RWPE2 (cell line): ENCODE measurements around the gene PRDX2.

Experiments used
- ATAC-seq: fragments of 200-7000 bp; cut with Tn5 transposase; 3 replicates; pipeline ENCODE4 v1.9.1; 2021; ENCODE audit warnings: low read depth
- DNase-seq: peaks from one replicate; pipeline ENCODE4 v3.0.0-alpha.2; 2020; ENCODE audit warnings: low spot score
- H3K27ac ChIP-seq: fragments of 450-650 bp; 2 replicates; pipeline ENCODE4 v1.5.1; 2017; ENCODE audit warnings: mild to moderate bottlenecking; ENCODE audit not compliant: poor library complexity, severe bottlenecking
- H3K27me3 ChIP-seq: fragments of 250-450 bp; sonication (Bioruptor Pico); 2 replicates; pipeline ENCODE4 v1.5.1; 2021; ENCODE audit warnings: mild to moderate bottlenecking, moderate library complexity; ENCODE audit not compliant: insufficient read depth, poor library complexity, severe bottlenecking
- H3K36me3 ChIP-seq: fragments of 250-450 bp; sonication (Bioruptor Pico); 2 replicates; pipeline ENCODE4 v1.5.1; 2020; ENCODE audit warnings: low read depth, mild to moderate bottlenecking, moderate library complexity
- H3K4me1 ChIP-seq: fragments of 250-450 bp; sonication (Bioruptor Pico); 2 replicates; pipeline ENCODE4 v1.5.1; 2021; ENCODE audit warnings: mild to moderate bottlenecking, moderate library complexity; ENCODE audit not compliant: insufficient read depth, poor library complexity, severe bottlenecking
- H3K4me3 ChIP-seq: fragments of 250-450 bp; sonication (Bioruptor Pico); 2 replicates; pipeline ENCODE4 v1.5.1; 2021; ENCODE audit warnings: mild to moderate bottlenecking, moderate library complexity; ENCODE audit not compliant: severe bottlenecking
- H3K9me3 ChIP-seq: fragments of 250-450 bp; sonication (Bioruptor Pico); 2 replicates; pipeline ENCODE4 v1.5.1; 2021; ENCODE audit warnings: mild to moderate bottlenecking, moderate library complexity; ENCODE audit not compliant: severe bottlenecking
- TF ChIP-seq, protein P1 (sequence below): fragments of 450-650 bp; IDR thresholded peaks from one replicate; pipeline ENCODE4 v1.5.1; 2017; ENCODE audit warnings: mild to moderate bottlenecking, moderate library complexity; ENCODE audit not compliant: poor library complexity, severe bottlenecking

PRDX2 gene

DNA sequence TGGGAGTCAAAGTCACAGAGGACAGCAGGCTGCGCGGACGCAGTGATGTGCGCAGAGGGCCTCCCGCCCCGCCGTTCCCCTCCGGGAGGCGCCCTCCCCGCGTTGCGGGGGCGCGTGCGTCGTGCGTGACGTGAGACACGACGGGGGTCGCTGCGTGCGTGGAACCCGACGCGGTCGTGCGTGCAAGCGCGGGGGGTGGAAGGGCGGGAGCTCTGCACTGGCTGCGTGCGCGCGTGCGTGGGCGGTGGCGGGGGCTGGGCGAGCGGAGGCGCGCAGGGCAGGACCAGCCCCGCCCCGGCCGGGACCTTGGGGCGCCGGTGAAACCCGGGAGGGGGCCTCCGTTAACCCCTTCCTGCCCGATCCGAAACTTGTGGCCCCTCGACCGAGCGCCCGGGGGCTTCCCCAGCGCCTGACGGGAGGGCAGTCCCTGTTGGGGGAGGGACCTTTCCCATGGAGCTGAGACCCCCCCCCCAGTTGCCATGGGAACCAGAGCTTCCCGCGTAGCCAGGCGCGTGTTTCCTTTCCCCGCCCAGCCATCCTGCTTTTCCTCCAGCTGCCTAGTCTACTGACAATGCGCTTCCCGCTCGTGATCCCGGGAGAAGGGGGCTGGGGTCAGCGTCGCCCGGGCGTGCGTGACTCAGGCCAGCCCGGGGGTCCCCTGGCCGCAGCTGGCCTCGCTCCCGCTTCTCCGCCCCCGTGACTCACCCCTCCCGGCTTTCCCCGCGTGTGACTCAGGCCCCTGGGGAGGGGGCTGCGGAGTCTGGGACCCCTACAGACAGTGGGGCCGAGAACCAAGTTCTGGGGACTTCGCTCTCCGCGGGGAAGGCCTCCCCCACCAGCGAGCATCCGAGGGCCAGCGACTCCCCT, 18.9 kb downstream of the PRDX2 start:
- Histone ChIP-seq H3K4me1 (peaks cover 46% of the 10 kb centered on the region), H3K36me3 (no peaks in the 10 kb centered on the region), H3K4me3 (peak overlapping the region; percentile 30), H3K27ac (peak overlapping the region; percentile 99), H3K9me3 (no peaks in the 10 kb centered on the region), H3K27me3 (no peaks in the 10 kb centered on the region)
- DNase-seq: no peak
- TF ChIP-seq, protein P1, sequence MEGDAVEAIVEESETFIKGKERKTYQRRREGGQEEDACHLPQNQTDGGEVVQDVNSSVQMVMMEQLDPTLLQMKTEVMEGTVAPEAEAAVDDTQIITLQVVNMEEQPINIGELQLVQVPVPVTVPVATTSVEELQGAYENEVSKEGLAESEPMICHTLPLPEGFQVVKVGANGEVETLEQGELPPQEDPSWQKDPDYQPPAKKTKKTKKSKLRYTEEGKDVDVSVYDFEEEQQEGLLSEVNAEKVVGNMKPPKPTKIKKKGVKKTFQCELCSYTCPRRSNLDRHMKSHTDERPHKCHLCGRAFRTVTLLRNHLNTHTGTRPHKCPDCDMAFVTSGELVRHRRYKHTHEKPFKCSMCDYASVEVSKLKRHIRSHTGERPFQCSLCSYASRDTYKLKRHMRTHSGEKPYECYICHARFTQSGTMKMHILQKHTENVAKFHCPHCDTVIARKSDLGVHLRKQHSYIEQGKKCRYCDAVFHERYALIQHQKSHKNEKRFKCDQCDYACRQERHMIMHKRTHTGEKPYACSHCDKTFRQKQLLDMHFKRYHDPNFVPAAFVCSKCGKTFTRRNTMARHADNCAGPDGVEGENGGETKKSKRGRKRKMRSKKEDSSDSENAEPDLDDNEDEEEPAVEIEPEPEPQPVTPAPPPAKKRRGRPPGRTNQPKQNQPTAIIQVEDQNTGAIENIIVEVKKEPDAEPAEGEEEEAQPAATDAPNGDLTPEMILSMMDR: no peak
- peak; percentile 17; the same call in 2 of the 3 replicates for ATAC-seq

DNA sequence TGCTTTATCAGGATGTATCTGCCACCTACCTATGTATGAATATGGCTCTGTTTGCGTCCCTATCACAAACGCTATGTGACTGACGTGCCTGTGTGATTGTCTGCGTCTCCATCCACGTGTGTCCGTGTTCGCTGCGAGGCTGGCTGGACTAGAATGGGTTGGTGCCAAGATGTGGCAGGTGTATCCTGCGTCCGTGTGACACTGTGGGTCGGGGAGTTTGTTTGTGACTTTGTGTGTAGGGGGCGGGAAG, 19.5 kb downstream of the PRDX2 start:
- TF ChIP-seq, protein P1: no peak
- Histone ChIP-seq H3K36me3 (no peaks in the 10 kb centered on the region), H3K27ac (peak overlapping the region; percentile 99), H3K9me3 (no peaks in the 10 kb centered on the region), H3K4me3 (peak overlapping the region; percentile 30), H3K4me1 (peaks cover 46% of the 10 kb centered on the region), H3K27me3 (no peaks in the 10 kb centered on the region)
- ATAC-seq (no peak), DNase-seq (no peak)

DNA sequence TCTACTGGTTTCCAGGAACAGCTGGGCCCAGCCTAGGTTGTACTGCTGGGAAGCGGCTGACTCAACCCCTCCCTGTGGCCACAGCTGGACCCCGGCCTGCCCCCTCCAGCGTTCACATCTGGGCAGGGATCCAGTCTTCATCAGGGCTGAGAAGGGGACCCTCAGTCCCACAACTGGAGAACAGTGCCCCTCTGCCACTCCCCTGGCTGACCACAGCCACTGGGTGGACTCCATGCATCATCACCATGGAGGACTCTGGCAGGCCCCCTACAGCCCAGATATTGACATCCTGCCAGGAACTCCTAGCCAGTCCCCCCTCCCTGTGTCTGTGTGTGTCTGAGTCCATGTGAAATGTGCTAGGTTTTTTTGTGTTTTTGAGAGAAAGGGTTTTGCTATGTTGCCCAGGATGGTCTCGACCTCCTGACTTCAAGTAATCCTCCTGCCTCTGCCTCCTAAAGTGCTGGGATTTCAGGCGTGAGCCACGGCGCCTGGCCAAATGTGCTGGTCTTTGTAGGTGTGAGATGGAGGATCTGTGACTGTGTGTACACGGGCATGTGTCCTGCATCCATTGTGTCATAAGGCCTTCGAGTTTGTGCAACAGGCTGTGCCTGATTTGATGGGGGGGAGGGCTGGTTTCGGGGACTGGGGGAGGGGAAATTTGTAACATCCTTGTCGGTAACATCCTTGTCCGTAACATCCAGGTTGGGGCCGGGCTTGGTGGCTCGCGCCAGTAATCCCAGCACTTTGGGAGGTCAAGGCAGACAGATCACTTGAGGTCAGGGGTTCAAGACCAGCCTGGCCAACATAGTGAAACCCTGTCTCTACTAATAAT, 22.2 kb downstream of the PRDX2 start:
- Histone ChIP-seq H3K4me3 (peak overlapping the region; percentile 43), H3K27ac (peak overlapping the region; percentile 92), H3K36me3 (peaks cover 5% of the 10 kb centered on the region), H3K27me3 (no peaks in the 10 kb centered on the region), H3K4me1 (peaks cover 20% of the 10 kb centered on the region), H3K9me3 (no peaks in the 10 kb centered on the region)
- DNase-seq (no peak), ATAC-seq (no peak)
- TF ChIP-seq, protein P1: peak; percentile 22

DNA sequence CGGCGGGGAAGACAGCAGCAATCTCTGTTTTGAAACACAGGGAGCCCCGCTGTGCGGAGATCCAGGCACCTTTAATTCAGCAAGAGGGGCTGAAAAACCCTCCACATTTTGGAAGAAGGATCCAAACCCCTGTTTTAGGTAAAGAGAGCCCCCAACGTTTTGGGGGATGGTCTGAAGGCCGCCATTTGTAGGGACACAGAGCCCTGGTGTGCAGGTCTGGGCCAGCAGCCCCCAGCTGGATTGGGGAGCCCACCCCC, 22.8 kb downstream of the PRDX2 start:
- TF ChIP-seq, protein P1: no peak
- no peaks in the 10 kb centered on the region for H3K27me3 ChIP-seq
- no peak for ATAC-seq
- peak overlapping the region; percentile 43 for H3K4me3 ChIP-seq
- peaks cover 14% of the 10 kb centered on the region for H3K4me1 ChIP-seq
- H3K27ac ChIP-seq: peak overlapping the region; percentile 92
- H3K36me3 ChIP-seq: peaks cover 10% of the 10 kb centered on the region
- DNase-seq: no peak
- no peaks in the 10 kb centered on the region for H3K9me3 ChIP-seq
